Endothelial cell of umbilical vein (primary cell): Measurements from ENCODE around the gene LRCH1. TPM values are rescaled to one million over a fixed set of nuclear protein-coding genes. Genes with fewer than 3 reads are reported as not detected.

ENCODE experiments used
- BruUV-seq: library from RNA; stranded (reverse); fragments of 400-500 nt; replicated peaks from 2 replicates; lab custom pipeline; 2021; lab: Mats Ljungman, UMichigan
- CTCF ChIA-PET: fragments of 300-600, 350-600 bp; sonication (Branson Sonifier 250); formaldehyde crosslinking; loops from one replicate; lab custom pipeline; 2021; ENCODE audit warnings: antibody characterized with exemption, inconsistent platforms; lab: Charles Lee
- POLR2A ChIA-PET: fragments of 300-600, 350-600 bp; sonication (Branson Sonifier 250); formaldehyde crosslinking; loops from one replicate; lab custom pipeline; 2021; ENCODE audit warnings: antibody characterized with exemption, inconsistent platforms; lab: Charles Lee
- DNase-seq: peaks from one replicate; pipeline ENCODE4 v3.0.0-alpha.2; 2011; ENCODE audit warnings: low read depth, low spot score
- FAIRE-seq: peaks from 2 replicates; lab custom pipeline; 2011; peaks lifted over from hg19 to GRCh38; lab: Jason Lieb, UNC
- H2AFZ ChIP-seq: 2 replicates; pipeline ENCODE4 v1.6.0; 2012; ENCODE audit warnings: low read depth, low read length, control low read depth, inconsistent platforms
- H3K27ac ChIP-seq: 2 replicates; pipeline ENCODE4 v1.5.1; 2011; ENCODE audit warnings: low read depth, mild to moderate bottlenecking, control low read depth, low read length, moderate library complexity; ENCODE audit not compliant: insufficient read depth
- H3K27me3 ChIP-seq, 2 experiments: 2 replicates each; pipeline versions ENCODE4 v1.6.0 to v1.6.1; 2011; ENCODE audit warnings: low read length in 2 of 2, mixed read lengths in 1 of 2; ENCODE audit not compliant: control insufficient read depth in 2 of 2, insufficient read depth in 2 of 2
- H3K36me3 ChIP-seq, 2 experiments: 2 replicates in 1 of 2; 3 replicates in 1 of 2; pipeline ENCODE4 v1.5.1; 2011; ENCODE audit warnings: low read length in 2 of 2, mild to moderate bottlenecking in 1 of 2, moderate library complexity in 1 of 2; ENCODE audit not compliant: control insufficient read depth in 2 of 2, insufficient read depth in 2 of 2; ENCODE audit errors: extremely low read depth in 1 of 2
- H3K4me1 ChIP-seq: 3 replicates; pipeline ENCODE4 v1.5.1; 2011; ENCODE audit warnings: mild to moderate bottlenecking, low read length; ENCODE audit not compliant: control insufficient read depth, insufficient read depth; ENCODE audit errors: extremely low read depth
- H3K4me2 ChIP-seq: 2 replicates; pipeline ENCODE4 v1.6.1; 2011; ENCODE audit warnings: low read length, control low read depth, mixed read lengths; ENCODE audit not compliant: insufficient read depth
- H3K4me3 ChIP-seq, 3 experiments: fragments of 200-600 bp in 1 of 3; sonication (generic), shearing (Covaris generic) in 1 of 3; replicated peaks in 1 of 3; 2 replicates each; pipeline ENCODE4 v1.5.1; 2011 to 2016; ENCODE audit warnings: control low read depth in 3 of 3, low read length in 3 of 3, mild to moderate bottlenecking in 2 of 3, inconsistent platforms in 1 of 3, low read depth in 1 of 3, moderate library complexity in 1 of 3; ENCODE audit not compliant: insufficient read depth in 1 of 3
- H3K79me2 ChIP-seq: 2 replicates; pipeline ENCODE4 v1.6.0; 2012; ENCODE audit warnings: low read length, inconsistent platforms; ENCODE audit not compliant: control insufficient read depth, insufficient read depth
- H3K9ac ChIP-seq: replicated peaks from 2 replicates; pipeline ENCODE3; 2011; ENCODE audit warnings: low read length, control low read depth; ENCODE audit not compliant: insufficient read depth; ENCODE audit errors: extremely low read depth
- H3K9me1 ChIP-seq: replicated peaks from 3 replicates; pipeline ENCODE4 v1.6.0; 2011; ENCODE audit warnings: mild to moderate bottlenecking, low read length; ENCODE audit not compliant: control insufficient read depth, insufficient read depth; ENCODE audit errors: extremely low read depth
- H3K9me3 ChIP-seq: replicated peaks from 2 replicates; pipeline ENCODE4 v1.5.1; 2012; ENCODE audit warnings: low read length, inconsistent platforms; ENCODE audit not compliant: control insufficient read depth, insufficient read depth
- H4K20me1 ChIP-seq: replicated peaks from 2 replicates; pipeline ENCODE3; 2011; ENCODE audit warnings: mild to moderate bottlenecking, low read length; ENCODE audit not compliant: control insufficient read depth, insufficient read depth; ENCODE audit errors: extremely low read depth
- CTCF ChIP-seq, 2 donors: IDR thresholded peaks; 1 replicate in 1 of 2; 2 replicates in 1 of 2; pipeline ENCODE4 v1.5.1; 2011; ENCODE audit warnings: low read length in 2 of 2, mild to moderate bottlenecking in 2 of 2, moderate library complexity in 2 of 2, control low read depth in 1 of 2, inconsistent platforms in 1 of 2, low read depth in 1 of 2; ENCODE audit not compliant: insufficient read depth in 1 of 2; ENCODE audit errors: extremely low read depth in 1 of 2
- EZH2 ChIP-seq: IDR thresholded peaks from 2 replicates; pipeline ENCODE4 v1.6.1; 2012; ENCODE audit warnings: borderline replicate concordance, low read depth, mild to moderate bottlenecking, moderate library complexity, low read length, inconsistent platforms; ENCODE audit not compliant: severe bottlenecking
- FOS ChIP-seq: IDR thresholded peaks from 2 replicates; pipeline ENCODE4 v1.6.1; 2011; ENCODE audit warnings: mild to moderate bottlenecking, low read length, moderate library complexity, borderline replicate concordance; ENCODE audit not compliant: insufficient read depth
- GATA2 ChIP-seq: IDR thresholded peaks from 2 replicates; pipeline ENCODE4 v1.7.0; 2011; ENCODE audit warnings: low read depth, mild to moderate bottlenecking, moderate library complexity, mixed read lengths, low read length; ENCODE audit not compliant: insufficient read length, insufficient read depth
- JUN ChIP-seq: IDR thresholded peaks from 2 replicates; pipeline ENCODE4 v1.6.1; 2011; ENCODE audit warnings: borderline replicate concordance, low read depth; ENCODE audit not compliant: insufficient read length, insufficient read depth
- MAX ChIP-seq: IDR thresholded peaks from 2 replicates; pipeline ENCODE4 v1.6.1; 2011; ENCODE audit not compliant: insufficient read depth, insufficient read length
- MYC ChIP-seq: IDR thresholded peaks from one replicate; pipeline ENCODE4 v1.6.1; 2011; ENCODE audit warnings: mild to moderate bottlenecking, low read depth, low read length
- POLR2A ChIP-seq: IDR thresholded peaks from 2 replicates; pipeline ENCODE4 v1.6.1; 2012; ENCODE audit warnings: low read depth, mild to moderate bottlenecking, control low read depth, low read length
- POLR2AphosphoS5 ChIP-seq: IDR thresholded peaks from 2 replicates; pipeline ENCODE4 v1.6.1; 2012; ENCODE audit warnings: low read depth, mild to moderate bottlenecking, control low read depth, low read length, moderate library complexity; ENCODE audit not compliant: insufficient read depth
- dilution Hi-C: fragments of 300-500 bp; cut with MboI; formaldehyde crosslinking; loops from one replicate; pipeline ENCODE4 v1.15.0; 2019; ENCODE audit warnings: low sequenced_read_pairs; ENCODE audit not compliant: extremely low pct_ligation_motif_present
- intact Hi-C: fragments of 100-400 bp; cut with micrococcal nuclease; formaldehyde crosslinking; loops from one replicate; pipeline ENCODE4 v1.10.0; 2022
- polyA plus RNA-seq, 4 experiments: library from polyadenylated mRNA; depleted of rRNA in 3 of 4; stranded (reverse) in 3 of 4; unstranded in 1 of 4; fragments of >200 nt; gene quantifications; 2 replicates each; pipeline versions ENCODE4 v1.2.1 to v1.2.3, GENCODE V29; 2011 to 2012; ENCODE audit warnings: missing spikeins in 1 of 4
- total RNA-seq: library from RNA; stranded (reverse); gene quantifications from 2 replicates; pipeline ENCODE4 v1.2.3, GENCODE V29; 2021

Gene LRCH1
- total and polyA plus RNA-seq, 2 donors (not counting 3 experiments of a cell fraction or from before 2014, with no cell fraction given), result 5.4 to 16.5 TPM

GRCh38 chr13:46639033-46639981 is 86.3 kb downstream of the LRCH1 start:
- no peak overlapping the region for H3K9ac ChIP-seq
- peaks cover 2% of the 10 kb centered on the region for H4K20me1 ChIP-seq
- H3K27me3 ChIP-seq, result no peaks in the 10 kb centered on the region
- dilution Hi-C loops, result no loop called here
- H3K79me2 ChIP-seq, result peaks cover 19% of the 10 kb centered on the region
- intact Hi-C loops, result no loop called here
- BruUV-seq, result no TSS peak
- TF ChIP-seq GATA2 (no peak), JUN (no peak), MYC (no peak), POLR2A (no peak), CTCF (IDR thresholded peaks at IDR 0.05; ENCODE audit: extremely low read depth in 1 of 2, insufficient read depth in 1 of 2, low read depth in 1 of 2, low read length in 2 of 2) (no peak), FOS (no peak), POLR2AphosphoS5 (no peak), EZH2 (no peak), MAX (no peak)
- DNase-seq, result no peak
- POLR2A ChIA-PET, result no interaction called here
- no peaks in the 10 kb centered on the region for H3K36me3 ChIP-seq
- no peak overlapping the region for H3K27ac ChIP-seq
- no peaks in the 10 kb centered on the region for H3K9me1 ChIP-seq
- H3K4me1 ChIP-seq, result peaks cover 22% of the 10 kb centered on the region
- FAIRE-seq, result no peak
- no peak overlapping the region for H3K4me3 ChIP-seq
- H2AFZ ChIP-seq, result no peak overlapping the region
- CTCF ChIA-PET, result interaction anchor here (1.3 to 1.7 kb wide), 3 partner anchors 8 to 45 kb away, joined by 3 to 6 read pairs (median 3); no protein-coding TSS in a partner anchor
- H3K9me3 ChIP-seq, result no peaks in the 10 kb centered on the region
- H3K4me2 ChIP-seq, result no peak overlapping the region
